GM21723 (cell line): Measurements from ENCODE around the gene PSME2.

Experiments
- ATAC-seq: cut with Tn5 transposase; IDR thresholded peaks from one replicate; pipeline ENCODE4 v1.9.1; 2021; ENCODE audit warnings: mild to moderate bottlenecking, moderate library complexity; ENCODE audit not compliant: unreplicated experiment

Gene PSME2

GRCh38 chr14:24146453-24146977 lies at the start of gene PSME2:
PSME2 (minus strand) TSS chr14:24146610; CDS start chr14:24146581, 29 bp downstream.
- peak; percentile 64 for ATAC-seq

GRCh38 chr14:24195186-24196070 lies 49.0 kb upstream of the PSME2 start, which contains the start of gene TM9SF1:
TM9SF1 (minus strand) TSS chr14:24195441; CDS start chr14:24195019, 422 bp downstream.
- ATAC-seq: peak; percentile 90

GRCh38 chr14:24194873-24195185 lies 48.4 kb upstream of the PSME2 start:
- ATAC-seq: no peak

- no peak for ATAC-seq
Observed at GRCh38 chr14:24194186-24194872, 47.9 kb upstream of the PSME2 start.

- no peak for ATAC-seq
Observed at GRCh38 chr14:24192933-24193332, 46.5 kb upstream of the PSME2 start.

GRCh38 chr14:24190416-24190815 lies 44.0 kb upstream of the PSME2 start:
- ATAC-seq: no peak

GRCh38 chr14:24189460-24189859 lies 43.0 kb upstream of the PSME2 start:
- no peak for ATAC-seq

GRCh38 chr14:24189059-24189375 lies 42.6 kb upstream of the PSME2 start:
- no peak for ATAC-seq

- ATAC-seq: peak; percentile 85
Observed at GRCh38 chr14:24188251-24189058, 42.0 kb upstream of the PSME2 start, which contains the start of gene IPO4. IPO4 (minus strand) TSS chr14:24188816; CDS start chr14:24188787, 29 bp downstream.

GRCh38 chr14:24187539-24187915 lies 41.1 kb upstream of the PSME2 start:
- ATAC-seq: no peak

- no peak for ATAC-seq
Observed at GRCh38 chr14:24186831-24187538, 40.6 kb upstream of the PSME2 start.

GRCh38 chr14:24185741-24186140 lies 39.3 kb upstream of the PSME2 start:
- ATAC-seq: no peak

- no peak for ATAC-seq
Observed at GRCh38 chr14:24185026-24185425, 38.6 kb upstream of the PSME2 start.

- no peak for ATAC-seq
Observed at GRCh38 chr14:24184104-24184970, 37.9 kb upstream of the PSME2 start.

- no peak for ATAC-seq
Observed at GRCh38 chr14:24183014-24183481, 36.6 kb upstream of the PSME2 start.

GRCh38 chr14:24182110-24182882 lies 35.9 kb upstream of the PSME2 start:
- ATAC-seq: no peak

- ATAC-seq: no peak
Observed at GRCh38 chr14:24181371-24182077, 35.1 kb upstream of the PSME2 start.
